ENCODE measurements around the gene KITLG.

KITLG gene

DNA sequence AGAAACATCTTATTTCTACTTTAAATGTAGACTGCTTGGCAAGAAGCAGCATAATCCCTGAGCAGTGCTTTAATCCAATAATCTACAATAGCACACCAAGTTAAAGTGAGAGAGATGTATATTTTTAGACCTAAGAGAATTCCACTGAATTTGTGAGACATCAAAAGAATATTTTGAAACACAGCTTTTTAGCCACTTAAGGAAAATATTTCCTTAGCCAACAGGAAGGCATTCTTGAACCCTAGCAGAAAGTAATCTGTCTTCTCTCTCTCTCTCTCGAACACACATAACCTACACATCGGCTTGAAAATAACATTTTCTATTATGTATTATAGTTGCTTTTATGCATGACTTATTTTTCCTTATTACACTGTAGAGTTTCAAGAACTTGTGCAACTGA, 34.0 kb downstream of the KITLG start:
- CTCF ChIA-PET, result no interaction called here
- no peak for TF ChIP-seq SP1 (IDR thresholded peaks at IDR 0.05)
- no peak for TF ChIP-seq SUZ12 (IDR thresholded peaks at IDR 0.05)
- TF ChIP-seq LEF1 (IDR thresholded peaks at IDR 0.05; ENCODE audit: borderline replicate concordance), result no peak
- TF ChIP-seq BHLHE40 (IDR thresholded peaks at IDR 0.05; ENCODE audit: borderline replicate concordance), result no peak
- no peak for TF ChIP-seq TARDBP (IDR thresholded peaks at IDR 0.05)
- TF ChIP-seq, protein P1, sequence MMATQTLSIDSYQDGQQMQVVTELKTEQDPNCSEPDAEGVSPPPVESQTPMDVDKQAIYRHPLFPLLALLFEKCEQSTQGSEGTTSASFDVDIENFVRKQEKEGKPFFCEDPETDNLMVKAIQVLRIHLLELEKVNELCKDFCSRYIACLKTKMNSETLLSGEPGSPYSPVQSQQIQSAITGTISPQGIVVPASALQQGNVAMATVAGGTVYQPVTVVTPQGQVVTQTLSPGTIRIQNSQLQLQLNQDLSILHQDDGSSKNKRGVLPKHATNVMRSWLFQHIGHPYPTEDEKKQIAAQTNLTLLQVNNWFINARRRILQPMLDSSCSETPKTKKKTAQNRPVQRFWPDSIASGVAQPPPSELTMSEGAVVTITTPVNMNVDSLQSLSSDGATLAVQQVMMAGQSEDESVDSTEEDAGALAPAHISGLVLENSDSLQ (IDR thresholded peaks at IDR 0.05), result no peak
- TF ChIP-seq L3MBTL2 (conservative IDR thresholded peaks at IDR 0.05), result no peak
- no peak for TF ChIP-seq FOXM1 (IDR thresholded peaks at IDR 0.05; ENCODE audit: borderline replicate concordance)
- TF ChIP-seq NFRKB (IDR thresholded peaks at IDR 0.05), result no peak
- no peak for TF ChIP-seq ARNT (IDR thresholded peaks at IDR 0.05)
- no peak for TF ChIP-seq ZNF384 (IDR thresholded peaks at IDR 0.05)
- POLR2A ChIA-PET, result no interaction called here

DNA sequence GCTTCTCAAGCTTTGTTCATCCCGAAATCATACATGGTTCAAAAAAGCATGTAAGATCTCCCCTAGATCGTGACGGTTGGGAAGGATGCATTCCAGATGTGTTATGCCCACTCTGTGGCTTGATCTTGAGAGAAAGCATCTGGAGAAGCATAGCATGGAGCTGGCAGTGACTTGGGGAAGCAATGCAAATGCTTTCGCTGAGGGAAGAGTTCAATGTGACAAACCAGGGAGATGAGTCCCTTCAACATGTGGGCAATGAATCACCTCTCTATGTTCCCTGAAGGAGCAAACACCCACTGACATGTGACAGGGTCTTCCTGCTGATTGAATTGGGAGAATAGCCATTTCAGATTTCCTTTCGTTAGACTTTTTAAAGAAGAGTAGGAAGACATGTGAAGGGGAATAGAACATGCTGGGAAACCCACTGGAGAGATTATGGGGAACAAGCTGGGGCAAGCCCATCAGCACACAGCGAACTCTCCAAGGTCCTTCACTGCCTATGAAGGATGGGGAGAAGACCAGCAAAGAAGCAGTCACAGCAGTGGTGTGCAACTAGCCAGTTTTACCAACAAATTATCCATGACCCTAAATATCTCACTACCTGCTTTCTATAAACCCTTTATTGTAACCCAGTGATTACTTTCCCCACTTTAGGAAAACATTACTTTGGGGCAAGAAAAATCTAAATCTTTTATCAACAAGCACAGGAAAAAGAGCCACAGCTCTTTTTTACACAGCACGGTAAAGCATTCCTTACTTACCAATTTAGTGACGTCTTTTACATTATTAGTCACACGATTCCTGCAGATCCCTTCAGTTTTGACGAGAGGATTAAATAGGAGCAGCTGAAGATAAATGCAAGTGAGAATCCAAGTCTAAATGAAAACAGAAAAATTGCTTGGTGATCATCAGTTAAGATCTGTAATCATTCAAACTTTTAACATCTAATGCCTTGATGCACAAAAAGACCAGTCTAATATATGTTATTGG, 35.0 kb downstream of the KITLG start:
- POLR2A ChIA-PET, result no interaction called here

More for the DNA sequence above, 34.0 kb downstream of the KITLG start:
- DNase-seq (ENCODE audit: extremely low spot score), result no peak

DNA sequence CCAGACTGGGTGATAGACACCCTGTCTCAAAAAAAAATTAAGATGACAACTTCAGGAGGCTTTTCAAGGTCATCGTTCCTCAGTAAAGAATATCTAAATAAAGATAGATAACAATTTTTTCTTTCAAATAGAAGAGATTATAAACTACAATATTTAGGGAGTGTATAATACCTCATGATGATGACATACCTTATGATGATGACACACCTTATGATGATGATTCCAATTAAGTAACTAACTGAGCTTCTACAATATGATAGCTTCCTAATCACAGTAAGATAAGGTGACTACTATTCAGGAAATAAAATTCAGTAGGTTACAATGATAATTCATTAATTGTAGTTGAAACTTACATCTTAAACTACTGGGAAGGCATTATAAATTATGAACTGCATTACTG, 40.4 kb downstream of the KITLG start:
- no peak for TF ChIP-seq TARDBP (IDR thresholded peaks at IDR 0.05)
- no peak for TF ChIP-seq ELF4 (IDR thresholded peaks at IDR 0.05)
- no peak for TF ChIP-seq ARNT (IDR thresholded peaks at IDR 0.05)
- no peak for TF ChIP-seq FOXK2 (IDR thresholded peaks at IDR 0.05)
- TF ChIP-seq FOXM1 (IDR thresholded peaks at IDR 0.05; ENCODE audit: borderline replicate concordance), result no peak
- no peak for TF ChIP-seq SP1 (IDR thresholded peaks at IDR 0.05)
- TF ChIP-seq NFRKB (IDR thresholded peaks at IDR 0.05), result no peak
- TF ChIP-seq HDGF (IDR thresholded peaks at IDR 0.05; ENCODE audit: borderline replicate concordance), result no peak
- no peak for TF ChIP-seq CTBP1 (IDR thresholded peaks at IDR 0.05; ENCODE audit: borderline replicate concordance)
- TF ChIP-seq BHLHE40 (IDR thresholded peaks at IDR 0.05; ENCODE audit: borderline replicate concordance), result no peak
- no peak for TF ChIP-seq L3MBTL2 (conservative IDR thresholded peaks at IDR 0.05)
- TF ChIP-seq, protein P1 (IDR thresholded peaks at IDR 0.05), result no peak
- no peak for TF ChIP-seq FOXA1 (IDR thresholded peaks at IDR 0.05)
- TF ChIP-seq ZNF384 (IDR thresholded peaks at IDR 0.05), result no peak
- no peak for TF ChIP-seq LEF1 (IDR thresholded peaks at IDR 0.05; ENCODE audit: borderline replicate concordance)
- no peak for TF ChIP-seq SUZ12 (IDR thresholded peaks at IDR 0.05)
- POLR2A ChIA-PET, result no interaction called here

More for the DNA sequence above, 35.0 kb downstream of the KITLG start:
- CTCF ChIA-PET, result no interaction called here
- TF ChIP-seq BHLHE40 (IDR thresholded peaks at IDR 0.05; ENCODE audit: borderline replicate concordance) (no peak), SP1 (IDR thresholded peaks at IDR 0.05) (no peak), NFRKB (IDR thresholded peaks at IDR 0.05) (no peak), LEF1 (IDR thresholded peaks at IDR 0.05; ENCODE audit: borderline replicate concordance) (no peak), L3MBTL2 (conservative IDR thresholded peaks at IDR 0.05) (no peak), CTBP1 (IDR thresholded peaks at IDR 0.05; ENCODE audit: borderline replicate concordance) (no peak), HDGF (IDR thresholded peaks at IDR 0.05; ENCODE audit: borderline replicate concordance) (no peak), SUZ12 (IDR thresholded peaks at IDR 0.05) (no peak), FOXK2 (IDR thresholded peaks at IDR 0.05) (no peak), FOXA1 (IDR thresholded peaks at IDR 0.05) (no peak), ZNF384 (IDR thresholded peaks at IDR 0.05) (no peak), FOXM1 (IDR thresholded peaks at IDR 0.05; ENCODE audit: borderline replicate concordance) (no peak), TARDBP (IDR thresholded peaks at IDR 0.05) (no peak), ARNT (IDR thresholded peaks at IDR 0.05) (no peak)
- TF ChIP-seq, protein P1 (IDR thresholded peaks at IDR 0.05), result no peak
- no peak for DNase-seq (ENCODE audit: extremely low spot score)

DNA sequence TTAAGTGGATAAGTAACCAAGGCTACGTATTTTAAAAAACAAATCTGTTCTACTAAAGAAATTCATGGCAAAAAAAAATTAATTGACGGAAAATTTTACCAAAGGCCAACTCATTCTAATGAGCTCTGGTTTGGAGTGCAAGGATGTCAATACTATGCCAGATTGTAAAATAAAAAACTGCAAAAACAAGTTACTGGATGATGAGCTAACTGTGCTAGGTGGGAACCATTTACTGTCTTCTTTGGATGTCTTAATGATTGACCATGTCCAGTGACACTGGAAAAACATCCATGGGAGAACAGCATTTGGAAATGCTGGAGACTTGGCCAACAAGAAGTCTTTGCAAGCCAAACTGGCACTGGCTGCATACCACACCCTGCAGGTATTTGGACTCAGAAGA, 41.6 kb downstream of the KITLG start:
- CTCF ChIA-PET, result no interaction called here
- DNase-seq (ENCODE audit: extremely low spot score), result no peak
- POLR2A ChIA-PET, result no interaction called here
- TF ChIP-seq NFRKB (IDR thresholded peaks at IDR 0.05) (no peak), BHLHE40 (IDR thresholded peaks at IDR 0.05; ENCODE audit: borderline replicate concordance) (no peak), ZNF384 (IDR thresholded peaks at IDR 0.05) (no peak), SUZ12 (IDR thresholded peaks at IDR 0.05) (no peak), HDGF (IDR thresholded peaks at IDR 0.05; ENCODE audit: borderline replicate concordance) (no peak), FOXM1 (IDR thresholded peaks at IDR 0.05; ENCODE audit: borderline replicate concordance) (no peak), FOXK2 (IDR thresholded peaks at IDR 0.05) (no peak), L3MBTL2 (conservative IDR thresholded peaks at IDR 0.05) (no peak), LEF1 (IDR thresholded peaks at IDR 0.05; ENCODE audit: borderline replicate concordance) (no peak), FOXA1 (IDR thresholded peaks at IDR 0.05) (no peak), ARNT (IDR thresholded peaks at IDR 0.05) (no peak), ELF4 (IDR thresholded peaks at IDR 0.05) (no peak), CTBP1 (IDR thresholded peaks at IDR 0.05; ENCODE audit: borderline replicate concordance) (no peak), SP1 (IDR thresholded peaks at IDR 0.05) (no peak), TARDBP (IDR thresholded peaks at IDR 0.05) (no peak)
- TF ChIP-seq, protein P1 (IDR thresholded peaks at IDR 0.05), result no peak

More for the DNA sequence above, 40.4 kb downstream of the KITLG start:
- CTCF ChIA-PET, result no interaction called here
- DNase-seq (ENCODE audit: extremely low spot score), result no peak

DNA sequence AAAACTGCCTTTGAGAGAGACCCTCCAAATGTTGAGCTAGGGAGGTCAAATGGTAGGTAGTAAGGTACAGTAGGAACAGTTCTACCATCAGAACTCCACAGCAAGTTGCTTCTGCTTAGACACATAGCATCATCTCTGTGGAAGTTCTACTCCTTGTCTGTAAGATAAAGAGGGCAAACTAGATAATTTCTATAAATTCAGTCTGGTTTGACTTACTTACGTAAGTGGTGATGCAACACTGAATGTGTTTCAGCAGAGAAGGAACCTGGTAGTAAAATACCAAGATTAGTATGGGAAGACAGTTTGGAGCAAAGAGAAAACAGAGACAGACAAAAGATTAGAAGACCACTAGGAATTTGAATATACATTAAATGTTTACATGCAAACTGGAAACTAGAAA, 42.0 kb downstream of the KITLG start:
- ChIA-PET CTCF (no interaction called here), POLR2A (no interaction called here)
- DNase-seq (ENCODE audit: extremely low spot score), result no peak
- TF ChIP-seq SP1 (IDR thresholded peaks at IDR 0.05), result no peak
- no peak for TF ChIP-seq FOXK2 (IDR thresholded peaks at IDR 0.05)
- no peak for TF ChIP-seq ELF4 (IDR thresholded peaks at IDR 0.05)
- no peak for TF ChIP-seq HDGF (IDR thresholded peaks at IDR 0.05; ENCODE audit: borderline replicate concordance)
- TF ChIP-seq FOXA1 (IDR thresholded peaks at IDR 0.05), result no peak
- TF ChIP-seq CTBP1 (IDR thresholded peaks at IDR 0.05; ENCODE audit: borderline replicate concordance), result no peak
- TF ChIP-seq BHLHE40 (IDR thresholded peaks at IDR 0.05; ENCODE audit: borderline replicate concordance), result no peak
- no peak for TF ChIP-seq L3MBTL2 (conservative IDR thresholded peaks at IDR 0.05)
- TF ChIP-seq SUZ12 (IDR thresholded peaks at IDR 0.05), result no peak
- TF ChIP-seq FOXM1 (IDR thresholded peaks at IDR 0.05; ENCODE audit: borderline replicate concordance), result no peak
- no peak for TF ChIP-seq NFRKB (IDR thresholded peaks at IDR 0.05)

Data from HEK293T (cell line).